EH (cell line): ENCODE measurements around the gene ICAM4.
A peak's percentile ranks its signal among the peaks of the same experiment; 100 is the strongest.

Experiments
- DNase-seq: peaks from one replicate; pipeline ENCODE4 v3.0.0-alpha.2; 2015; ENCODE audit warnings: low read depth

The ICAM4 gene

GRCh38 chr19:10290876-10291553, 4.3 kb downstream of the ICAM4 start:
- peak; percentile 78 for DNase-seq

DNA sequence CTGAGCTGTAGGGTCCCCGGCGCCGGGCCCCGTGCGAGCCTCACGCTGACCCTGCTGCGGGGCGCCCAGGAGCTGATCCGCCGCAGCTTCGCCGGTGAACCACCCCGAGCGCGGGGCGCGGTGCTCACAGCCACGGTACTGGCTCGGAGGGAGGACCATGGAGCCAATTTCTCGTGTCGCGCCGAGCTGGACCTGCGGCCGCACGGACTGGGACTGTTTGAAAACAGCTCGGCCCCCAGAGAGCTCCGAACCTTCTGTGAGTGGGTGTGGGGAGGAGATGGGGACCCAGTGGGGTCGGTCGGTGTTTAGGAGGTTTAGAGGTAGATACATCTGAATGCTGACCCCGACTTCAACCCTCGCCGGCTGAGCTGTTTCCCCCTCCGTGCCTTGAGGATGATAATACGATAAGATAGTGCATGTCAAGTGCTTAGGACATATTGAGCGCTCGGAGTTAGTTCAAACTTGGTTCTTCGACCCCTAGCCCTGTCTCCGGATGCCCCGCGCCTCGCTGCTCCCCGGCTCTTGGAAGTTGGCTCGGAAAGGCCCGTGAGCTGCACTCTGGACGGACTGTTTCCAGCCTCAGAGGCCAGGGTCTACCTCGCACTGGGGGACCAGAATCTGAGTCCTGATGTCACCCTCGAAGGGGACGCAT, 4.9 kb downstream of the ICAM4 start:
- no peak for DNase-seq

- DNase-seq, result peak; percentile 87
Measured at GRCh38 chr19:10292206-10292788, 5.5 kb downstream of the ICAM4 start.

GRCh38 chr19:10292789-10293636, 6.3 kb downstream of the ICAM4 start:
- DNase-seq, result no peak

DNA sequence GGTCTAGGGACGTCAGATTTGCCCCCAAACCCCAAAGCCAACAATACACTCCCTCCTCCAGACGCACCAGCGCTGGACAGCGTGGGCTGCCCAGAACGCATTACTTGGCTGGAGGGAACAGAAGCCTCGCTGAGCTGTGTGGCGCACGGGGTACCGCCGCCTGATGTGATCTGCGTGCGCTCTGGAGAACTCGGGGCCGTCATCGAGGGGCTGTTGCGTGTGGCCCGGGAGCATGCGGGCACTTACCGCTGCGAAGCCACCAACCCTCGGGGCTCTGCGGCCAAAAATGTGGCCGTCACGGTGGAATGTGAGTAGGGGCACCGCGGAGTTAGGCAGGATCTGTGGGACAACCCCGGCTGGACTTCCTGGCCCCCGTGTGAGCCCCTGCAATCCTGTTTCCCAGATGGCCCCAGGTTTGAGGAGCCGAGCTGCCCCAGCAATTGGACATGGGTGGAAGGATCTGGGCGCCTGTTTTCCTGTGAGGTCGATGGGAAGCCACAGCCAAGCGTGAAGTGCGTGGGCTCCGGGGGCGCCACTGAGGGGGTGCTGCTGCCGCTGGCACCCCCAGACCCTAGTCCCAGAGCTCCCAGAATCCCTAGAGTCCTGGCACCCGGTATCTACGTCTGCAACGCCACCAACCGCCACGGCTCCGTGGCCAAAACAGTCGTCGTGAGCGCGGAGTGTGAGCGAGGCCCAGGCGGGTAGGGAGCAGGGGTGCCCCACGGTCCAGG, 7.0 kb downstream of the ICAM4 start:
- no peak for DNase-seq

- DNase-seq, result no peak
Measured at GRCh38 chr19:10294368-10294697, 7.6 kb downstream of the ICAM4 start.

DNA sequence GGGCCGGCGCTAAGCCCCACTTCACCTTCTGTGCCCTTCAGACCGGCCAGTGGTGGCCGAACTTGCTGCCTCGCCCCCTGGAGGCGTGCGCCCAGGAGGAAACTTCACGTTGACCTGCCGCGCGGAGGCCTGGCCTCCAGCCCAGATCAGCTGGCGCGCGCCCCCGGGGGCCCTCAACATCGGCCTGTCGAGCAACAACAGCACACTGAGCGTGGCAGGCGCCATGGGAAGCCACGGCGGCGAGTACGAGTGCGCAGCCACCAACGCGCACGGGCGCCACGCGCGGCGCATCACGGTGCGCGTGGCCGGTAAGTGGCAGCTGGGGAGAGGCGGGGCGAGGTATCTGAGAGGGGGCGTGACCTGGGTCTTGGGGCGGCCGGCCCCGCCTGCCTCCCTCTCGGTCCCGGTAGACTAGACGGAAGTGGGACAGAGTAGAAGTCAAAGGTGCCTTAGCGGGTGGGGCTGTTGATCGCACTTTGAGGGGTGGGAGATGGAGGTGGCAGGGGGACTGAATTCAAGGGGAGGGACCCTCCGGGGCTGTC, 8.6 kb downstream of the ICAM4 start:
- no peak for DNase-seq

- no peak for DNase-seq
Measured at GRCh38 chr19:10295847-10296591, 9.3 kb downstream of the ICAM4 start.

DNA sequence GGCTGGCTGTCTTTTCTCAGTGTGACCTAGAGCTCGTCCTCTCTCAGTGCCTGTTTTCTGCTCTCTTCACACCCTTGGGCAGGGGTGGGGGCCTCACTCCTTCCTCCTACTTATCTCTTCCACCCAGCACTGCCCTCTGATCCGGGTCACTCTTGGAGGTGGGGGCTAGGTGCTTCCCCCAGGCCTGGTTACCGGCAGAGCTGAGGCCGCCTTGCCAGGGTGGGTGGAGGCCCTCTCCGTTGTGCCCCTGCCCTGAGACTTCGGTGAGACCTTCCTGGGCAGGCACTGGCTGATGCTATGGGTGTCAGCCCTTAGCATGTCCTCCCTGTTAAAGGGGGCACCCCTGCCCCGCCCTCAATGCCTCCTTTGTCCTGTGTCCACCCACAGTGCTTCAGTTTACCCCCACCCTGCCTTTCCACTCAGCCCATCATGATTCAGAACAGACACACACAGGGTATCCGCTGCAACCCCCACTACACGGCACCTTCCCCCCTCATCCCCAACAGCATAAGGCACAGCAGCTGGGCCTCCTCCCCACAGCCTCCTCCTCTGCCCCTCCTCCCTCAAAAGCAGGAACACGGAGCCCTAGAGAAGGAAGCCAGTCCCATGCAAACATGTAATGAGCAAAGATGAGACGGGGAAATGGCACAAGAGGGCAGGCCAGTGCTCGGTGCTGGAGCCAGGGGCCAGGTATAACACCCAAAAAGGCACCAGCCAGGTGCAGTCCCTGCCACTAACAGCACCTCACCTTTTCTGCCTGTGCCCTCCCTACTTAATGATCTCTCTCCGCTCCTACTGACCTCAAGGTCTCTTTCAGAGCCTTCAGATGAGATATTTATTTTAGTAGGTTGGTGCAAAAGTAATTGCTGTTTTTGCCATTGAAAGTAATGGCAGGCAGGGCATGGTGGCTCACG, 13.0 kb downstream of the ICAM4 start:
- DNase-seq, result peak; percentile 9

DNA sequence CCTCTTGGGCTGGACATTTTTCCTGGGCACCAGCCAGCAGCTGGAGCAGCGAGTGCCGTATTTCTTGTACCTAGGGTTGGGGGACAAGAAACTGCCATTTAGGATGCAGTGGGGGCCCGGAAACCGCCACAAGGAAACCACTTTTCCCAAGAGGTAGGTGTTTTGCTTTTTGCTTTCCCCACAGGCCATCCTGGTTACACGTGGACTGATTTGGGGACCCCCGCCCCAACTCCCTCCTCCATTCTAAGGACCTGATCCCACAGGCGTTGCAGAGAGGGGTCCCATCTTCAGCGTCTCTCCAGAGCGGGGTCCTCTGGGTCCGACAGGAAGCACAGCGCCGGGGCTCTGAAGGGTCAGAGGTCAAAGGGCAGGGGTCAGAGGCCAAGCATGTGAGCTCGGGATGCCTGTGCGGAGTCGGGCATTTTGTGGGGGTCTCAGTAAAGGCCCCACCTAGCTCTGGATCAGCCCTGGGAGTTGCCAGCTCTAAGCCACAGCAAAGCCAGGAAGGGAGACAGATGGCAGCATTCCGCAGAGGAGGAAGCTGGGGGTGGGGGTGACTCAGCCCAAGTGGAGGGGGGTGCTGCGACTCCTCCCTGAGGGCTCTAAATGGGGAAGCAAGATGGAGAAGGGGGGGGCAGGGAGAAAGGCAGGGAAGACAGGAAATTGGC, 18.5 kb downstream of the ICAM4 start:
- DNase-seq, result peak; percentile 70

GRCh38 chr19:10306327-10306726, 19.6 kb downstream of the ICAM4 start:
- no peak for DNase-seq

DNA sequence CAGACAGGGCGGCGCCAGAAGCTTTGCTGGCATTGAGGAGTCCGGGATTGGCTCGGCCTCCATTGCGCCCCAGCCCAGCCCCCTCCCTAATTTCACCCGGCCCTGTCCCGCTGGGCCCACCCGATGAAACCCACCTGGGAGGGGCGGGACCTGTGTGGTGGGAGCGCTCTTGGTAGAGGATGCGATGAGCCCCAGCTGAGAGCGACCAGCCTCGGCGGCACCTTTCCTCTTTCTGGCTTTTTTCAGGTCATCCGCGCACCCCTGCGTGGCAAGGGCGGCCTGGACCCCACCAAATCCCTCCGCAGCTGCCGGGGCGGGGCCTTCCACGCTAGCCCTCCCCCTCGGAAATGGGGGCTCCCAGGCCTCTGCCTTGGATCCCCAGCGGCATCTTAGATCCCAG, 22.7 kb downstream of the ICAM4 start, which contains the start of gene ZGLP1:
ZGLP1 (minus strand) TSS at position 393 of the 400 bp plus-strand sequence.
- no peak for DNase-seq

DNA sequence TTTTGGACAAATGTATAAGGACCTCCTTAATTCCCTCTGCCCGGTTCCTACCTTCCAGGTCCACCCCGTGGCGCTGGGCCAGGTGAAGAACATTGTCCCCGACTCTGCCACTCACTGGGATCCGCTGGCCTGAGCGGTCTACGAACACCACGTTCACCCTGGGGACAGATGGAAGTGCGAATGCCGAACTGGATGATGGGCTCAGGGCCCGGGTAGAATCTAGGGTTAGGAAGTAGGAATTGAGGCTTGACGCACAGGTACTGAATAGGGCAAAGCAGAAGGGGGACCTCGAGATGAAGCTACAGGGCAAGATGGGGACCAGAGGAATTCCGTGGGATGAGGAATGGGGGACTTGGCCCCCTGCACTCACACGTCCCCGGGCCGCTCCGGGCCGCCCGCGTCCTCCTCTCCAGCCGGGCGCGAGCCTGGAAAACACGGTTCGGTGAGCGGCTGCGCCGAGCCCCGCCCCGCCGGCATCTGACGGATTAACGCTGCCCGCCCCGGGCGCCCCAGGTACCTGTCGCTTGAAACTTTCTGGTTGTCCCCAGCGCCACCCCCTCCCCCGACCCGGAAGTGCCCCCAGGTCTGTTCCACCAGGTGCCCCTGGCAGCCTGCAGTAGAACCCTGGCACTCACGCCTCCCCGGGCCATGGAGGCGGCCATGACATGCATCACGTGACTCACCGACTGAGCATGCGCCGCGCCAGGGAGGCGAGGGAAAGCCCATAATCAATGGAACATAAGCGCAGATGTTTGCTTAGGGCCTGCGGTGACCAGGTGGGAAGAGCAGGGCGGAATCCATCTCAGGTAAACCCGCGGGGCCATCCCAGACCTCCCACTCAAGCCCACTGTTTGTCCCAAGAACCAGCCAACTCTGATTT, 28.8 kb downstream of the ICAM4 start, which contains the start of gene FDX2:
FDX2 (minus strand) TSS at position 681 of the 880 bp plus-strand sequence; CDS start at position 662, 19 bp downstream.
- DNase-seq, result peak; percentile 79

GRCh38 chr19:10316229-10317044, 29.7 kb downstream of the ICAM4 start:
- DNase-seq, result no peak

DNA sequence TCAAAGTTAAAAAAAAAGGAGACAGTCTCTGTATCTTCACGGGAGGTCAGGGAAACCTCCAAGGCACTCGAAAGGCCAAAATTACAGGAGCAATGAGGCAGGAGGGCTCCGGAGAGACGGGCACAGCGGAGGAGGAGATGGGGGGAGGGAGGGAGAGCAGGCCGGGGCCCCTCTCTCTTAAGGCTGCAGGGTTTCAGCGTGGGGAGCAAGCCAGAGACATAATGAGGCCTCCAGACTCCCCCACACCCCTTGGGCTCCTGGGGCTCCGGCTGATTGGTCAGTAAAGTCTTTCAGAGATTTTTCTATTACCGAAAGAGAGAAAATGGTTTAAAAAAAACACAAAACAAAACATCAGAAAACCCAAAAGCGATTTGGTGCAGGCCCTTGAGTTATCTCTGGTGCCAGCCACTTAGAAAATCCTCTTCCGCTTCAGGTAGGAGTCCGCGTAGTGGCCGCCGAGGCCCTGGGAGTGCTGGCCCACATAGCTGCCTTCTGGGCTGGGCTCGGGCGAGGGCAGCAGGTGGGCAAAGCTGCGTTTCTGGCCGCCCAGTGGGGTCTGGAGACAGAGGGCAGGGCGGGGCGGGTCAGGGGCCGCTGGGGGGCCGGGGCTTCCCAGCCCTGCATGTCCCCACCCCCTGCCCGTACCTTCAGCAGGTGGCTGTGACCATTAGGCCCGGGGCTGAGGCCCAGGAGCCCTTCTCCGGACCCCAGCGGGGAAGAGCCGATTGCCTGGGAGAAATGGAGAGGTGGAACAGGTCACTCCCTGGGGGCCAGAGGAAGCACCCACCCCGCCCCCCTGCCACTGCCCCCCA, 30.5 kb downstream of the ICAM4 start:
- DNase-seq, result no peak

GRCh38 chr19:10317857-10318462, 31.2 kb downstream of the ICAM4 start:
- no peak for DNase-seq
